HEK293T (cell line): ENCODE data around the gene STN1.

Experiments used
- CTCF ChIA-PET: fragments of 350-600 bp; formaldehyde crosslinking; extraction: SDS; loops from one replicate; lab custom pipeline; 2021; ENCODE audit warnings: antibody characterized with exemption, inconsistent platforms; lab: Yijun Ruan, JAX
- POLR2A ChIA-PET: fragments of 350-600 bp; formaldehyde crosslinking; extraction: SDS; loops from one replicate; lab custom pipeline; 2020; ENCODE audit warnings: antibody characterized with exemption, inconsistent platforms; lab: Yijun Ruan, JAX
- DNase-seq: peaks from one replicate; pipeline ENCODE4 v3.0.0; 2012; ENCODE audit warnings: mixed read lengths; ENCODE audit errors: extremely low spot score
- ARNT ChIP-seq: fragments of 450-650 bp; IDR thresholded peaks from 2 replicates; pipeline ENCODE4 v1.6.1; 2017; ENCODE audit warnings: mild to moderate bottlenecking
- BHLHE40 ChIP-seq: fragments of 450-650 bp; IDR thresholded peaks from 2 replicates; pipeline ENCODE4 v1.6.1; 2016; ENCODE audit warnings: mild to moderate bottlenecking, moderate library complexity, borderline replicate concordance
- CTBP1 ChIP-seq: fragments of 450-650 bp; IDR thresholded peaks from 2 replicates; pipeline ENCODE4 v1.6.1; 2016; ENCODE audit warnings: borderline replicate concordance
- ELF4 ChIP-seq: fragments of 450-650 bp; IDR thresholded peaks from 2 replicates; pipeline ENCODE4 v1.6.1; 2017; ENCODE audit warnings: antibody characterized with exemption
- FOXA1 ChIP-seq: fragments of 450-650 bp; IDR thresholded peaks from 2 replicates; pipeline ENCODE4 v1.6.1; 2016; ENCODE audit warnings: mild to moderate bottlenecking
- FOXK2 ChIP-seq: fragments of 450-650 bp; IDR thresholded peaks from 2 replicates; pipeline ENCODE4 v1.6.1; 2016; ENCODE audit warnings: mild to moderate bottlenecking
- FOXM1 ChIP-seq: fragments of 450-650 bp; IDR thresholded peaks from 2 replicates; pipeline ENCODE4 v1.6.1; 2017; ENCODE audit warnings: mild to moderate bottlenecking, borderline replicate concordance
- HDGF ChIP-seq: fragments of 450-650 bp; IDR thresholded peaks from 2 replicates; pipeline ENCODE4 v1.6.1; 2017; ENCODE audit warnings: antibody characterized with exemption, borderline replicate concordance
- L3MBTL2 ChIP-seq: fragments of 450-650 bp; conservative IDR thresholded peaks from 2 replicates; pipeline ENCODE4 v1.6.1; 2016; ENCODE audit warnings: mild to moderate bottlenecking
- LEF1 ChIP-seq: fragments of 450-650 bp; IDR thresholded peaks from 2 replicates; pipeline ENCODE4 v1.6.1; 2017; ENCODE audit warnings: mild to moderate bottlenecking, borderline replicate concordance
- NFRKB ChIP-seq: fragments of 450-650 bp; IDR thresholded peaks from 2 replicates; pipeline ENCODE4 v1.6.1; 2016; ENCODE audit warnings: mild to moderate bottlenecking, moderate library complexity
- PKNOX1 ChIP-seq: fragments of 450-650 bp; IDR thresholded peaks from 2 replicates; pipeline ENCODE4 v1.6.1; 2016
- SP1 ChIP-seq: fragments of 450-650 bp; IDR thresholded peaks from 2 replicates; pipeline ENCODE4 v1.6.1; 2017
- SUZ12 ChIP-seq: fragments of 450-650 bp; IDR thresholded peaks from 2 replicates; pipeline ENCODE4 v1.6.1; 2016; ENCODE audit warnings: mild to moderate bottlenecking
- TARDBP ChIP-seq: fragments of 450-650 bp; IDR thresholded peaks from 2 replicates; pipeline ENCODE4 v1.6.1; 2016
- ZNF384 ChIP-seq: fragments of 450-650 bp; IDR thresholded peaks from 2 replicates; pipeline ENCODE4 v1.6.1; 2016

Gene STN1

GRCh38 chr10:103839872-103840739 lies 77.9 kb downstream of the STN1 start:
- CTCF ChIA-PET, result interaction anchor here (2.3 kb wide), 1 partner anchor 8 kb away, joined by 8 read pairs; no protein-coding TSS in a partner anchor
- POLR2A ChIA-PET, result no interaction called here
- DNase-seq, result no peak
- TF ChIP-seq ARNT (no peak), SUZ12 (no peak), LEF1 (no peak), BHLHE40 (no peak), NFRKB (no peak)

- no peak for TF ChIP-seq FOXM1
- no peak for TF ChIP-seq PKNOX1
- no peak for TF ChIP-seq FOXA1
- no peak for TF ChIP-seq LEF1
- no peak for TF ChIP-seq BHLHE40
- no peak for TF ChIP-seq HDGF
- ChIA-PET CTCF (interaction anchor here (0.5 to 2.3 kb wide), 2 partner anchors 7 to 9 kb away, joined by 3 to 8 read pairs; no protein-coding TSS in a partner anchor), POLR2A (no interaction called here)
- DNase-seq, result no peak
Observed at GRCh38 chr10:103839519-103839871, 78.5 kb downstream of the STN1 start.

GRCh38 chr10:103838862-103839518 lies 79.0 kb downstream of the STN1 start:
- TF ChIP-seq ELF4, result no peak
- TF ChIP-seq SP1, result no peak
- TF ChIP-seq BHLHE40, result no peak
- no peak for TF ChIP-seq CTBP1
- TF ChIP-seq FOXK2, result no peak
- TF ChIP-seq PKNOX1, result no peak
- no peak for TF ChIP-seq HDGF
- no peak for TF ChIP-seq ARNT
- TF ChIP-seq L3MBTL2, result no peak
- TF ChIP-seq TARDBP, result no peak
- TF ChIP-seq FOXA1, result no peak
- TF ChIP-seq LEF1, result no peak
- no peak for TF ChIP-seq SUZ12
- TF ChIP-seq FOXM1, result no peak
- TF ChIP-seq ZNF384, result no peak
- ChIA-PET CTCF (interaction anchor here (0.5 to 2.3 kb wide), 2 partner anchors 8 to 9 kb away, joined by 3 to 8 read pairs; no protein-coding TSS in a partner anchor), POLR2A (no interaction called here)
- no peak for DNase-seq

- ChIA-PET CTCF (no interaction called here), POLR2A (no interaction called here)
- no peak for DNase-seq
- TF ChIP-seq ARNT (no peak), NFRKB (no peak), CTBP1 (no peak), FOXK2 (no peak), BHLHE40 (no peak), ELF4 (no peak), FOXM1 (no peak), TARDBP (no peak), PKNOX1 (no peak), ZNF384 (no peak), SUZ12 (no peak), SP1 (no peak), L3MBTL2 (no peak), LEF1 (no peak), FOXA1 (no peak), HDGF (no peak)
Observed at GRCh38 chr10:103838070-103838395, 80.0 kb downstream of the STN1 start.

DNA sequence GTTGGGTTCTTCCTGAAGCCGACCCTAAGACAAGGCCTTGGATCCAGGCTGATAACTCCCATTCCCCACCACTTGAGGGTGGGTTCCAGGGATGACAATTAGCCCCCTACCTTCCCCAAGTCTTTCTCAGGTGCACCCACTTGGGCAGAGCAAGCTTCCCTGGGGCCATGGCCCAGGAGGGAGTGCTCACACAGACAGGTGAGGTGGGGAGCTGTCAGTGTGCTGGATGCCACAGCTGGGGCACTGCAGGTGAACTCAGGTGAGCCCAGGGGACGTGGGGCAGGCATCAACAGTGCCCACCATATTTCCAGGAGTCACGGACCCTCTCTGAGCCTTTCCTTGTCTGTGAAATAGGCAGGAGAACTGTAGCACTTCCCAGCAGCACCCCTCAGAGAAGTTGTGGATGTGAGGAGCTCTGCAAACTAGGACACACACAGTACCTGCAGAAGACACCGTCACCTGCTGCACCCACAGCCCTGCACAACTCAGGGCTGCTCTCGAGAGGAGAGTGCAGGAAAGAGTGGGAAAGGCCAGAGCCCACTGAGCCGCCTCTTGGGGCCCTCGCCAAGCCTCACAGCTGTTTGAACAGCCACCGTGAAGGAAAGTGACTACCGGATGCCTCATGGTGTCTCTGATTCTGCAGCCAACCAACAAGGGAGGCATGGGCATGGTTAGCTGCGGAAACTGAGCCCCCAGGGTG lies 80.5 kb downstream of the STN1 start:
- POLR2A ChIA-PET, result no interaction called here
- no peak for DNase-seq
- CTCF ChIA-PET, result interaction anchor here (0.9 kb wide), 1 partner anchor 85 kb away, joined by 3 read pairs; no protein-coding TSS in a partner anchor
- TF ChIP-seq NFRKB, result no peak
- no peak for TF ChIP-seq ARNT
- TF ChIP-seq HDGF, result no peak
- TF ChIP-seq FOXM1, result no peak
- TF ChIP-seq L3MBTL2, result no peak

GRCh38 chr10:103836861-103837260 lies 81.1 kb downstream of the STN1 start:
- TF ChIP-seq PKNOX1 (no peak), L3MBTL2 (no peak), FOXM1 (no peak), SUZ12 (no peak), LEF1 (no peak), CTBP1 (no peak), FOXA1 (no peak), ARNT (no peak), TARDBP (no peak)
- DNase-seq, result no peak
- POLR2A ChIA-PET, result no interaction called here
- CTCF ChIA-PET, result interaction anchor here (0.5 to 0.9 kb wide), 3 partner anchors 17 to 240 kb away, joined by 3 to 4 read pairs (median 4); no protein-coding TSS in a partner anchor
